HG03097 (cell line): Measurements from ENCODE around the gene CDC42EP5.

Experiments used
- ATAC-seq: cut with Tn5 transposase; IDR thresholded peaks from one replicate; pipeline ENCODE4 v1.9.1; 2021; ENCODE audit not compliant: unreplicated experiment, low FRiP score

CDC42EP5 gene

GRCh38 chr19:54428323-54429175 lies 44.5 kb downstream of the CDC42EP5 start:
- ATAC-seq = no peak

DNA sequence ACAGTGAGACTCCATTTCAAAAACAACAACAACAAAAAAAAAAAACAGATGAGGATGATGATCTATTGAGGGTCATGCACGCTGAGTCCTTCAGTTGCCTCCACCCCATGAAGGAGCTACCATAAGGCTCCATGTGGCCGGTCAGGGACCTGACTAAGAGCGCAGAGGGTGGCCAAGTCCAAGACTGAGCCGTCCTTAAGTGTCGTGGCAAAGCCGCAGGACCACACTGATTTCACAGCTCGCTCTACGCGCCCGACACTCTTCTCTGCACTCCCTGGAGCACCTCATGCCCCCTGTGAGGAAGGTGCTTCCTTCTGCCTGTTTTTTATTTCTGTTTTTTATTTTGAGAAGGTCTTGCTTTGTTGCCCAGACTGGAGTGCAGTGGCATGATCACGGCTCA lies 45.5 kb downstream of the CDC42EP5 start:
- ATAC-seq = no peak

- ATAC-seq = no peak
These were observed 46.7 kb downstream of the CDC42EP5 start for GRCh38 chr19:54426291-54426931.

DNA sequence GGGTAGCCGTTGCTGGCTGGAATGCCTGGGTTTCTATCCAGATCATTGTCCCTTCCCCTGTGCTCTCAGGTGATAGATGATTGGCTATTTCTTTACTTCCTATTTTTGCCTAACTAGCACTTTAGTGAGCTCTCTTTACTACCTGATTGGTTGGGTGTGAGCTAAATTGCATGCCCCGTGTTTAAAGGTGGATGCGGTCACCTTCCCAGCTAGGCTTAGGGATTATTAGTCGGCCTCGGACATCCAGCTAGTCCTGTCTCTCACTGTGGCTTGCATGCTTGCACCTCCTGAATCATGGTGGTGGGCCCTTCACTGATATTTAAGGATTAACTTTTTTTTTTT lies 47.7 kb downstream of the CDC42EP5 start:
- no peak for ATAC-seq

- ATAC-seq = no peak
These were observed 48.3 kb downstream of the CDC42EP5 start for GRCh38 chr19:54424660-54425381.

GRCh38 chr19:54424201-54424600 lies 48.9 kb downstream of the CDC42EP5 start:
- ATAC-seq = no peak

DNA sequence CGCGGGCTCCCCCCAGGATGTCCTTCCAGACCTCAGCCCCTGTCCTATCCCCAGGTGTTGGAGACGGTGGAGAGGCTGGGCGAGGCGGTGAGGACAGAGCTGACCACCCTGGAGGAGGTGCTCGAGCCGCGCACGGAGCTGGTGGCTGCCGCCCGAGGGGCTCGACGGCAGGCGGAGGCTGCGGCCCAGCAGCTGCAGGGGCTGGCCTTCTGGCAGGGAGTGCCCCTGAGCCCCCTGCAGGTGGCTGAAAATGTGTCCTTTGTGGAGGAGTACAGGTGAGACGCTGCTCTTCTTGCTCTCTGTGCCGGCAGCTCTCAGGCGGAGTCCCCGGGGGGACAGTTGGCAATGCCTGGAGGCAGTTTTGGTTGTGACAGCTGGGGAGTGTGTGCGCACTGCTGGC lies 51.0 kb downstream of the CDC42EP5 start:
- ATAC-seq = no peak

GRCh38 chr19:54421521-54421920 lies 51.6 kb downstream of the CDC42EP5 start:
- no peak for ATAC-seq

GRCh38 chr19:54421169-54421516 lies 52.0 kb downstream of the CDC42EP5 start:
- no peak for ATAC-seq

DNA sequence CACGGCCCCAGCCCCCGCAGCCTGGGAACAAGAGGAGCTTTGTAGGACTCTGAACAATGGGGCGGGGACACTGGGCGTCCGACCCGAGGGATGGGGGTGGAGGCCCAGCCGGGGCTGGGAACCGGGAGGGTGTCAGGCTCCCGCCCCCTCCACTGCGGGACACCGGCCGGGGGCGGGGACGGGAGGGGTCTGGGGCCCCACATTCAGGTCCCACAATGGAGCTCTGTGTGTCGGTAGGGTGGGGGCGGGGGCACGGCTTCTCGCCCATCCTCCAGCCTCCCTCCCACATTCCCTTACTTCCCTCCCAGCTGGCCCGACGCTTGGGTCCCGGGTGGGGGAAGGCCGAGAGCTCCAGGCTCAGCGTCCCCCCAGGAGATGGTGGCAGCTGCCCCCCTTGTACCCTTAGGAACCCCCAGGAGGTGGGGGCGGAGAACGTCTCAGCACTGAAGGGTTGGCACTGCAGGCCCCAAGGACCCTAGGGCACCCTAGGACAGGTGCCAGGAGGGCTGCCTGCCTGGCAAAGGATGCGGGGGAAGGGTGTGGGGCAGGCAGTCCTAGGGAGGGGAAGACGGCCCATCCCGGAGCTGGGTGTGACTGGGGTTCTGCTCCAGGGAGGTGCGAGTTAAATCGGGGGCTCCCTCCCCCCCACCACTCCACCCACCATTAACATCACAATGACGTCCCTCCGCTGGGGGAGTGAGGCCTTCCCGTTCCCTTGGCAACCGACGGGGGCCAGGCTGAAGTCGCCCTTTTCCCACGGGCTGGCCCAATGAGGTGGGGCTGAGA lies 52.5 kb downstream of the CDC42EP5 start:
- no peak for ATAC-seq

DNA sequence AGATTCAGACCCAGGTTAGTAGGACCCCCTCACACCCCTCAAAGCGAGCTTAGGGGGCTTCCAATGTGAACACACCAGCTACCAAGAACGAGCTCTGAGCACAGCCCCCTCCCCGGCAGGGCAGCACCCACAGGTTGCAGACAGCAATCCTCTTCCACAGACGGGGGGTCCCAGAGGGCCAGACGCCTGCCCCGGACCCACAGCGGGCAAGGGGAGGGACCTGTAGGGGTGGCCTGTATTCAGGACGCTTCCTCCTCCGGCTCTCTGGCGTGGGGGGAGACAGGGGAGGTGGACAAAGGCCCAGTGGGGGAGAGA lies 53.1 kb downstream of the CDC42EP5 start:
- ATAC-seq = no peak

GRCh38 chr19:54418930-54419800 lies 53.9 kb downstream of the CDC42EP5 start:
- ATAC-seq = no peak

- ATAC-seq = peak; percentile 43
These were observed 54.8 kb downstream of the CDC42EP5 start for GRCh38 chr19:54418030-54418929.

GRCh38 chr19:54416695-54417491 lies 56.2 kb downstream of the CDC42EP5 start:
- ATAC-seq = no peak

- no peak for ATAC-seq
These were observed 57.0 kb downstream of the CDC42EP5 start for GRCh38 chr19:54415901-54416673.

- no peak for ATAC-seq
These were observed 57.7 kb downstream of the CDC42EP5 start, which contains the start of gene TTYH1 for GRCh38 chr19:54415208-54415900. Gene TTYH1 (plus strand): TSS chr19:54415464. CDS start chr19:54415553, 89 bp downstream.
